GM21390 (cell line): ENCODE measurements around the gene GPR146.

ENCODE experiments used
- ATAC-seq: cut with Tn5 transposase; IDR thresholded peaks from one replicate; pipeline ENCODE4 v1.9.1; 2021; ENCODE audit not compliant: unreplicated experiment

The GPR146 gene

GRCh38 chr7:1056785-1057410 is 12.6 kb downstream of the GPR146 start:
- no peak for ATAC-seq

- ATAC-seq, result no peak
Observed at GRCh38 chr7:1057416-1058291, 13.3 kb downstream of the GPR146 start.

GRCh38 chr7:1058311-1058710 is 14.0 kb downstream of the GPR146 start:
- no peak for ATAC-seq

- no peak for ATAC-seq
Observed at GRCh38 chr7:1058821-1059199, 14.5 kb downstream of the GPR146 start.

- no peak for ATAC-seq
Observed at GRCh38 chr7:1059200-1060091, 15.1 kb downstream of the GPR146 start.

- ATAC-seq, result no peak
Observed at GRCh38 chr7:1060315-1061072, 16.1 kb downstream of the GPR146 start.

GRCh38 chr7:1061180-1061579 is 16.8 kb downstream of the GPR146 start:
- no peak for ATAC-seq

- peak; percentile 64 for ATAC-seq
Observed at GRCh38 chr7:1062296-1063294, 18.2 kb downstream of the GPR146 start.

GRCh38 chr7:1063361-1063760 is 19.0 kb downstream of the GPR146 start:
- no peak for ATAC-seq

GRCh38 chr7:1064581-1064980 is 20.2 kb downstream of the GPR146 start:
- ATAC-seq, result no peak

GRCh38 chr7:1065263-1065584 is 20.9 kb downstream of the GPR146 start:
- ATAC-seq, result no peak

- peak; percentile 65 for ATAC-seq
Observed at GRCh38 chr7:1065585-1066241, 21.4 kb downstream of the GPR146 start.

- ATAC-seq, result no peak
Observed at GRCh38 chr7:1066242-1066588, 21.9 kb downstream of the GPR146 start.

GRCh38 chr7:1068013-1068412 is 23.7 kb downstream of the GPR146 start:
- no peak for ATAC-seq

- no peak for ATAC-seq
Observed at GRCh38 chr7:1068619-1069018, 24.3 kb downstream of the GPR146 start.

- ATAC-seq, result no peak
Observed at GRCh38 chr7:1070544-1071011, 26.2 kb downstream of the GPR146 start.

- ATAC-seq, result no peak
Observed at GRCh38 chr7:1071731-1072254, 27.4 kb downstream of the GPR146 start.

- no peak for ATAC-seq
Observed at GRCh38 chr7:1073142-1073977, 29.0 kb downstream of the GPR146 start.
